ENCODE data around the gene RAPGEF5.

The RAPGEF5 gene

DNA sequence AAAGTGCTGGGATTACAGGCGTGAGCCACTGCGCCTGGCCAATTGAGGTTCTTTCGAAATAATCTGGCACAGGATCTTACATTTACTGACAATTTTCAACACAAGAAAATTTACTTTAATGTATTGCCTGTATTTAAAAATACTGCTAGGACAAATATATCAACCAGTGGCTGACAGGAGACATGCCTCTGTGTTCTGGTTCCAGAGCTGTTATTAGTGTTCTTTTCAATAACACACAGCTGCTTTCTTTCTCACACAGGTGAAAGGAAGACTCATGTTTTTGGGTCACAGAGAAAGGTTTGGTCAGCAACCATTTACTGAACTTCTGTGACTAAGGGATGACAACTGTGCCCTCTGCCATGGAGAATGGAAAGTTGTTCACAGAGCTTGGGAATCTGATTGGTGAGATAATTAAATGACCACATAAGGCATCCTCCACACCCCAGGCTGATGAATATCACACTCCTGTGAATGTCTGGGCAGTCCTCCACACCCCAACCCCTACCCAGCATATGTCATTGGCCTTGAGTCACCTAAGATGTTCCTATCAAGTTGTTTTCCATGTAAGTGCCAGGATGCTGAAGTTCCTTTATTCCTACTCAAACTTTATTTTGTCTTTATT, 180.1 kb downstream of the RAPGEF5 start:
- peaks cover 7% of the 10 kb centered on the region for H3K4me1 ChIP-seq (ENCODE audit: control insufficient read depth, insufficient read depth, low read length)
- no peak overlapping the region for H3K4me3 ChIP-seq (ENCODE audit: insufficient read depth, low read depth, low read length)
- H3K9me3 ChIP-seq (ENCODE audit: control insufficient read depth, low read length): no peaks in the 10 kb centered on the region
- WGBS, 2 experiments: 92 to 95% methylated on average over 3 of the region's 3 CpGs
- no peaks in the 10 kb centered on the region for H3K36me3 ChIP-seq (ENCODE audit: control insufficient read depth, insufficient read depth, low read length)
- no peak overlapping the region for H3K27ac ChIP-seq (ENCODE audit: insufficient read depth, low read depth, low read length, poor library complexity, severe bottlenecking)
- no peaks in the 10 kb centered on the region for H3K27me3 ChIP-seq (ENCODE audit: control insufficient read depth, insufficient read depth, low read length, poor library complexity, severe bottlenecking)

- Histone ChIP-seq H3K4me1 (ENCODE audit: control insufficient read depth, insufficient read depth, low read length) (no peaks in the 10 kb centered on the region), H3K9me3 (ENCODE audit: control insufficient read depth, low read length) (no peaks in the 10 kb centered on the region), H3K4me3 (ENCODE audit: insufficient read depth, low read depth, low read length) (no peak overlapping the region), H3K27me3 (ENCODE audit: control insufficient read depth, insufficient read depth, low read length, poor library complexity, severe bottlenecking) (no peaks in the 10 kb centered on the region), H3K27ac (ENCODE audit: insufficient read depth, low read depth, low read length, poor library complexity, severe bottlenecking) (no peak overlapping the region), H3K36me3 (ENCODE audit: control insufficient read depth, insufficient read depth, low read length) (no peaks in the 10 kb centered on the region)
Measured at GRCh38 chr7:22174574-22174953, 182.4 kb downstream of the RAPGEF5 start.

GRCh38 chr7:22173685-22174573, 183.0 kb downstream of the RAPGEF5 start:
- Histone ChIP-seq H3K4me1 (ENCODE audit: control insufficient read depth, insufficient read depth, low read length) (no peaks in the 10 kb centered on the region), H3K27me3 (ENCODE audit: control insufficient read depth, insufficient read depth, low read length, poor library complexity, severe bottlenecking) (no peaks in the 10 kb centered on the region), H3K36me3 (ENCODE audit: control insufficient read depth, insufficient read depth, low read length) (no peaks in the 10 kb centered on the region), H3K27ac (ENCODE audit: insufficient read depth, low read depth, low read length, poor library complexity, severe bottlenecking) (no peak overlapping the region), H3K4me3 (ENCODE audit: insufficient read depth, low read depth, low read length) (no peak overlapping the region), H3K9me3 (ENCODE audit: control insufficient read depth, low read length) (no peaks in the 10 kb centered on the region)
- 94% methylated on average over 7 of the region's 7 CpGs for WGBS, 2 experiments

DNA sequence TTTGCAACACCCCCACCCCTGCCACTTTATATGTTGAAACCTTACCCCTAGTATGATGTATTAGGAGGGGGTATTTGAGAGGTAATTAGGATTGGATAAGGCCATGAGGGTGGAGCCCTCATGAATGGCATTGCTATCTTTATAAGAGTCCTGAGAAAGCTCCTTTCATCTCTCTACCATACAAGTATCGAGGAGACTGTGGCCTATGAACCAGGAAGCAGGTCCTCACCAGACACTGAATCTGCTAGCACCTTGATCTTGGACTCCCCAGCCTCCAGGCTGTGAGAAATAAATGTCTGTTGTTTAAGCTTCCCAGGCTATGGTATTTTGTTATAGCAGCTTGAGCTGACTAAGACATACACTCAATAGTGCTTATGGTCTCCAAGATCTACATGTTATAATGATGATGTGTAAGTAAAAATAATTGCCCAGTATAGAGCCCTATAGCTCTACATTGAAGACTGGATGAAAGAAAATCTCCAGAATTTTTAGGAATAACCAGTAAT, 188.8 kb downstream of the RAPGEF5 start:
- Histone ChIP-seq H3K4me1 (ENCODE audit: control insufficient read depth, insufficient read depth, low read length) (no peaks in the 10 kb centered on the region), H3K27me3 (ENCODE audit: control insufficient read depth, insufficient read depth, low read length, poor library complexity, severe bottlenecking) (no peaks in the 10 kb centered on the region), H3K36me3 (ENCODE audit: control insufficient read depth, insufficient read depth, low read length) (no peaks in the 10 kb centered on the region), H3K27ac (ENCODE audit: insufficient read depth, low read depth, low read length, poor library complexity, severe bottlenecking) (no peak overlapping the region), H3K9me3 (ENCODE audit: control insufficient read depth, low read length) (no peaks in the 10 kb centered on the region), H3K4me3 (ENCODE audit: insufficient read depth, low read depth, low read length) (no peak overlapping the region)
- 91 to 94% methylated on average over 1 of the region's 1 CpG for WGBS, 2 experiments

DNA sequence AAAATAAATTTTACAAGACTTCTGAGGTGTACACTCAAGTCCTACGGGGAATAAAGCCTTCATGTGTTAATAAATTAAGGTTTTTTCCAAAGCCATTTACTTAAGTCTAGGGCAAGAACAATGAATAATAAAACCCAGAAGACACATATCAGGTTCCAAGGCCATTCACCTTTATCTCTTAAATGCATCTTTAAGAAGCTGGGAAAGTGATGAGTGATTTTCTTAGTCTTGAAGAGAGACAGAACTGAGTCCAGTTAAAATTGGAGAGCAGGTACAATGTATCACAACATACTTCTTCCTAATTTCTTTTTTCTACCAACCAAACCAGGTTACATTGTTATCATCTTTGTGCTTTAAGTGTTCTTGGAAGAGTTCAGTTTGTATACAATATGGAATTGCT, 189.5 kb downstream of the RAPGEF5 start:
- no peaks in the 10 kb centered on the region for H3K4me1 ChIP-seq (ENCODE audit: control insufficient read depth, insufficient read depth, low read length)
- H3K27ac ChIP-seq (ENCODE audit: insufficient read depth, low read depth, low read length, poor library complexity, severe bottlenecking): no peak overlapping the region
- H3K4me3 ChIP-seq (ENCODE audit: insufficient read depth, low read depth, low read length): no peak overlapping the region
- H3K9me3 ChIP-seq (ENCODE audit: control insufficient read depth, low read length): no peaks in the 10 kb centered on the region
- no peaks in the 10 kb centered on the region for H3K27me3 ChIP-seq (ENCODE audit: control insufficient read depth, insufficient read depth, low read length, poor library complexity, severe bottlenecking)
- no peaks in the 10 kb centered on the region for H3K36me3 ChIP-seq (ENCODE audit: control insufficient read depth, insufficient read depth, low read length)
- 100% methylated on average over 1 of the region's 1 CpG for WGBS, 2 experiments

- 92 to 96% methylated on average over 2 of the region's 2 CpGs for WGBS, 2 experiments
- no peaks in the 10 kb centered on the region for H3K36me3 ChIP-seq (ENCODE audit: control insufficient read depth, insufficient read depth, low read length)
- H3K9me3 ChIP-seq (ENCODE audit: control insufficient read depth, low read length): no peaks in the 10 kb centered on the region
- H3K27me3 ChIP-seq (ENCODE audit: control insufficient read depth, insufficient read depth, low read length, poor library complexity, severe bottlenecking): no peaks in the 10 kb centered on the region
- no peak overlapping the region for H3K4me3 ChIP-seq (ENCODE audit: insufficient read depth, low read depth, low read length)
- H3K4me1 ChIP-seq (ENCODE audit: control insufficient read depth, insufficient read depth, low read length): no peaks in the 10 kb centered on the region
- H3K27ac ChIP-seq (ENCODE audit: insufficient read depth, low read depth, low read length, poor library complexity, severe bottlenecking): no peak overlapping the region
Measured at GRCh38 chr7:22166928-22167327, 190.0 kb downstream of the RAPGEF5 start.

GRCh38 chr7:22159341-22159740, 197.6 kb downstream of the RAPGEF5 start:
- WGBS, 2 experiments: 48 to 50% methylated on average over 2 of the region's 2 CpGs
- Histone ChIP-seq H3K9me3 (ENCODE audit: control insufficient read depth, low read length) (no peaks in the 10 kb centered on the region), H3K27me3 (ENCODE audit: control insufficient read depth, insufficient read depth, low read length, poor library complexity, severe bottlenecking) (no peaks in the 10 kb centered on the region), H3K36me3 (ENCODE audit: control insufficient read depth, insufficient read depth, low read length) (no peaks in the 10 kb centered on the region), H3K4me3 (ENCODE audit: insufficient read depth, low read depth, low read length) (no peak overlapping the region), H3K27ac (ENCODE audit: insufficient read depth, low read depth, low read length, poor library complexity, severe bottlenecking) (no peak overlapping the region), H3K4me1 (ENCODE audit: control insufficient read depth, insufficient read depth, low read length) (peaks cover 12% of the 10 kb centered on the region)

- H3K27ac ChIP-seq (ENCODE audit: insufficient read depth, low read depth, low read length, poor library complexity, severe bottlenecking): no peak overlapping the region
- WGBS, 2 experiments: 95 to 97% methylated on average over 9 of the region's 9 CpGs
- no peaks in the 10 kb centered on the region for H3K27me3 ChIP-seq (ENCODE audit: control insufficient read depth, insufficient read depth, low read length, poor library complexity, severe bottlenecking)
- H3K4me3 ChIP-seq (ENCODE audit: insufficient read depth, low read depth, low read length): no peak overlapping the region
- H3K9me3 ChIP-seq (ENCODE audit: control insufficient read depth, low read length): no peaks in the 10 kb centered on the region
- H3K4me1 ChIP-seq (ENCODE audit: control insufficient read depth, insufficient read depth, low read length): peaks cover 30% of the 10 kb centered on the region
- H3K36me3 ChIP-seq (ENCODE audit: control insufficient read depth, insufficient read depth, low read length): no peaks in the 10 kb centered on the region
Measured at GRCh38 chr7:22157552-22157951, 199.4 kb downstream of the RAPGEF5 start.

DNA sequence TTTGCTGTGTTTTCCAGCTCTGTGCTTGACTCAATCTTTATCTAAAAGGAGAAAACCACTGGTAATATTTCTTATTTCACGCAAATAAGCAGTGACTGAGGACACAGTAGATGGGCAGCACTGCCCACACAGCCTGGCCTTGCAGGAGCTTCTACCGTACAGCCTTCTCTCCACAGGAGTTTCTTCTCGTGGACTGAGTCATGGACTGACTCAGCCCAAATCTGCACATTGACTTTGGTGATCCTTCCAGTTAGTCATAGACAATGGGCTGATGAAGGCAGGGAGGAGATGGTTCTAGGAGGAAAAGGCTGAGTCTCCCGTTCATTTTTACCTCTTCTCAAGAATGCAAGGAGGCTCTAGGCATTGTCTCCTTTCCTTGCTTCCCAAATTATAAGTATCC, 200.7 kb downstream of the RAPGEF5 start:
- no peaks in the 10 kb centered on the region for H3K9me3 ChIP-seq (ENCODE audit: control insufficient read depth, low read length)
- no peak overlapping the region for H3K27ac ChIP-seq (ENCODE audit: insufficient read depth, low read depth, low read length, poor library complexity, severe bottlenecking)
- peaks cover 32% of the 10 kb centered on the region for H3K4me1 ChIP-seq (ENCODE audit: control insufficient read depth, insufficient read depth, low read length)
- no peaks in the 10 kb centered on the region for H3K27me3 ChIP-seq (ENCODE audit: control insufficient read depth, insufficient read depth, low read length, poor library complexity, severe bottlenecking)
- 88 to 97% methylated on average over 3 to 4 of the region's 4 CpGs for WGBS, 2 experiments
- no peaks in the 10 kb centered on the region for H3K36me3 ChIP-seq (ENCODE audit: control insufficient read depth, insufficient read depth, low read length)
- H3K4me3 ChIP-seq (ENCODE audit: insufficient read depth, low read depth, low read length): no peak overlapping the region

DNA sequence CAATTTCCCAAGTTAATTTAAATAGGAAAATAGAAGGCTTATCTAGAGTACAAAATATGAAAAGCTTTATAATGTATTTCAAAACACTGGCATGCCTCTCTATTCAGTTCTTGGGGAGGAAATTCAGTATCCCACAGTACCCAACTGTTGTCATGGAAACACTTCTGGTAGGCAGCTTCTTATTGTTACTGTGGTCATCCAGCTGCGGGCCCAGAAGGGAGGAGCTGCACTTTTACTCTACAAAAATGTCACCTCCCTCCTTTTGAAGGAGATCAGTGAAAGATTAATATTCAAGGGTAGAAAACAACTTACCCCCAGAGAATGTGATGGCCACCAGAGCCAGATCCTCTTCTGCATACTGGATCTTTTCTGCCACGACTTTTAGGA, 202.8 kb downstream of the RAPGEF5 start:
- Histone ChIP-seq H3K9me3 (ENCODE audit: control insufficient read depth, low read length) (no peaks in the 10 kb centered on the region), H3K27me3 (ENCODE audit: control insufficient read depth, insufficient read depth, low read length, poor library complexity, severe bottlenecking) (no peaks in the 10 kb centered on the region), H3K27ac (ENCODE audit: insufficient read depth, low read depth, low read length, poor library complexity, severe bottlenecking) (peak overlapping the region; percentile 87), H3K4me3 (ENCODE audit: insufficient read depth, low read depth, low read length) (no peak overlapping the region), H3K36me3 (ENCODE audit: control insufficient read depth, insufficient read depth, low read length) (no peaks in the 10 kb centered on the region), H3K4me1 (ENCODE audit: control insufficient read depth, insufficient read depth, low read length) (peaks cover 32% of the 10 kb centered on the region)
- 37 to 80% methylated on average over 1 to 2 of the region's 2 CpGs for WGBS, 2 experiments

Measured in ectodermal cell (in vitro differentiated cells).